HG03520 (cell line): ENCODE measurements around the gene MIF4GD.

ENCODE experiments used
- ATAC-seq: cut with Tn5 transposase; IDR thresholded peaks from one replicate; pipeline ENCODE4 v1.9.1; 2021; ENCODE audit warnings: mild to moderate bottlenecking, moderate library complexity; ENCODE audit not compliant: unreplicated experiment

MIF4GD gene

GRCh38 chr17:75238020-75238580 lies 32.9 kb downstream of the MIF4GD start:
- no peak for ATAC-seq

GRCh38 chr17:75237100-75238014 lies 33.7 kb downstream of the MIF4GD start:
- ATAC-seq = no peak

- no peak for ATAC-seq
Observed at GRCh38 chr17:75232786-75233185, 38.2 kb downstream of the MIF4GD start.

GRCh38 chr17:75231741-75232464 lies 39.1 kb downstream of the MIF4GD start:
- ATAC-seq = no peak

GRCh38 chr17:75231071-75231470 lies 40.0 kb downstream of the MIF4GD start:
- ATAC-seq = no peak

GRCh38 chr17:75228847-75229246 lies 42.2 kb downstream of the MIF4GD start:
- ATAC-seq = no peak

GRCh38 chr17:75228305-75228704 lies 42.7 kb downstream of the MIF4GD start:
- no peak for ATAC-seq

GRCh38 chr17:75227729-75228128 lies 43.3 kb downstream of the MIF4GD start:
- no peak for ATAC-seq

GRCh38 chr17:75225016-75225415 lies 46.0 kb downstream of the MIF4GD start:
- no peak for ATAC-seq

GRCh38 chr17:75219815-75220214 lies 51.2 kb downstream of the MIF4GD start:
- no peak for ATAC-seq

GRCh38 chr17:75218131-75218530 lies 52.9 kb downstream of the MIF4GD start:
- ATAC-seq = no peak
